H1 (cell line): ENCODE measurements around the gene PLD3. TPM values are rescaled to one million over a fixed set of nuclear protein-coding genes. Genes with fewer than 3 reads are reported as not detected.

ENCODE experiments used
- CTCF ChIP-seq, 3 experiments: IDR thresholded peaks; 1 replicate in 2 of 3; 2 replicates in 1 of 3; pipeline versions ENCODE4 v1.5.1 to v1.6.1; 2011; ENCODE audit warnings: low read length in 3 of 3, mild to moderate bottlenecking in 3 of 3, inconsistent platforms in 2 of 3, low read depth in 1 of 3, moderate library complexity in 1 of 3; ENCODE audit not compliant: insufficient read depth in 1 of 3; ENCODE audit errors: control extremely low read depth in 1 of 3
- TEAD4 ChIP-seq: IDR thresholded peaks from 2 replicates; pipeline ENCODE4 v1.6.1; 2012; ENCODE audit warnings: low read depth, low read length, inconsistent platforms, mixed read lengths
- polyA plus RNA-seq, 7 experiments: library from polyadenylated mRNA; depleted of rRNA in 3 of 7; stranded (reverse) in 5 of 7; unstranded in 2 of 7; fragments of >200 nt in 5 of 7; fragments of 200-250 nt in 2 of 7; gene quantifications; 1 replicate in 5 of 7; 2 replicates in 1 of 7; 4 replicates in 1 of 7; pipeline versions ENCODE4 v1.2.1 to v1.2.3, GENCODE V29; 2011 to 2013; ENCODE audit warnings: missing spikeins in 2 of 7, mixed read lengths in 2 of 7
- total RNA-seq: library from RNA; stranded (reverse); fragmentation: NEBNext Ultra II Directional; extraction: Animal tissue kit (Norgen Biotek cat#: 25700); gene quantifications from 2 replicates; pipeline ENCODE4 v1.2.1, GENCODE V29; 2021

Gene PLD3
- total and polyA plus RNA-seq, 2 of the 8 experiments (the other 6 are each of a cell fraction or from before 2014, with no cell fraction given), result 180 to 543 TPM

- TF ChIP-seq CTCF (IDR thresholded peaks at IDR 0.05; ENCODE audit: control extremely low read depth in 1 of 3, insufficient read depth in 1 of 3, low read depth in 1 of 3, low read length in 3 of 3) (no peak), TEAD4 (no peak)
These were observed 62.8 kb downstream of the PLD3 start (continued) for GRCh38 chr19:40411125-40411842.
